Pons (tissue), 1 donor: Measurements from ENCODE around the gene FOXL3.

Experiments used
- DNase-seq: peaks from one replicate; pipeline ENCODE4 v3.0.0-alpha.2; 2016; ENCODE audit warnings: low spot score

The FOXL3 gene

DNA sequence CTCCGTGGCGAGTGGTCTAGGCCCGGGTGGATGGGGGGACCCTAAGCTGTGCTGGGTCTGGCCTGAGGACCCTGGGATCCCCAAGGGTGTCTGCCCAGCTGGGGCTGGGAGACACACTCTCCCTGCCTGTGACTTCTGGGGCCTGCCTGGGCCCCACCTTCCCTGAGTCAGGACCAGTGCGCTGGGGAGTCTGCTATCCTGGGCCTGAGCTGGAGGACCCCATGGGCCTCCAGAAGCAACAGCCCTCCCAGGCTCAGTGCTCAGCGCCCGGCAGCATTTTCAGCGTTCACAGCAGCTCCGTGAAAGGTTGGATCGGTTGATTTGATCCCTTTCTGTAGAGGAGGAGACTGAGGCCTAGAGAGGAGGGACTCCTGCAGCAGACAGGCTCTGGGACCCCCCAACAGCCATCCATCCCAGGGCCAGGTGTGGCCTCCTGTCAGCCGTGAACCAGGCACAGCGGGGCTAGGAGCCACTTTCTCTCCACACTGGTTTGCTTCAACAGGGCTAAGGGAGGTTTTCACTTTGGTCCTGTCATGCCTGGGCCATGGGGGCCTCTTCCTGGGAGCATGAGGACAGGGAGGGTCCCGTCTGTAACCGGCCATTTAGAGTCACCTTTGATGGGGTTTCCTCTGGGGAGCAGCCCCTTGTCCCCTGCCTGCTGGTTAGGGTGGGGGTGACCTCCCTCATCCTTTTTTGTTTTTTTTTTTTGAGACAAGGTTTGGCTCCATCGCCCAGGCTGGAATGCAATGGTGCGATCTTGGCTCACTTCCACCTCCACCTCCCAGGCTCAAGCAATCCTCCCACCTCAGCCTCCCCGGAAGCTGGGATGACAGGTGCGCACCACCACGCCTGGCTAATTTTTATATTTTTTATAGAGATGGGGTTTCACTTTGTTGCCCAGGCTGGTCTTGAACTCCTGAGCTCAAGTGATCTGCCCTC is 12.4 kb downstream of the FOXL3 start:
- no peak for DNase-seq

GRCh38 chr7:303425-303824 is 13.5 kb downstream of the FOXL3 start:
- DNase-seq = no peak

DNA sequence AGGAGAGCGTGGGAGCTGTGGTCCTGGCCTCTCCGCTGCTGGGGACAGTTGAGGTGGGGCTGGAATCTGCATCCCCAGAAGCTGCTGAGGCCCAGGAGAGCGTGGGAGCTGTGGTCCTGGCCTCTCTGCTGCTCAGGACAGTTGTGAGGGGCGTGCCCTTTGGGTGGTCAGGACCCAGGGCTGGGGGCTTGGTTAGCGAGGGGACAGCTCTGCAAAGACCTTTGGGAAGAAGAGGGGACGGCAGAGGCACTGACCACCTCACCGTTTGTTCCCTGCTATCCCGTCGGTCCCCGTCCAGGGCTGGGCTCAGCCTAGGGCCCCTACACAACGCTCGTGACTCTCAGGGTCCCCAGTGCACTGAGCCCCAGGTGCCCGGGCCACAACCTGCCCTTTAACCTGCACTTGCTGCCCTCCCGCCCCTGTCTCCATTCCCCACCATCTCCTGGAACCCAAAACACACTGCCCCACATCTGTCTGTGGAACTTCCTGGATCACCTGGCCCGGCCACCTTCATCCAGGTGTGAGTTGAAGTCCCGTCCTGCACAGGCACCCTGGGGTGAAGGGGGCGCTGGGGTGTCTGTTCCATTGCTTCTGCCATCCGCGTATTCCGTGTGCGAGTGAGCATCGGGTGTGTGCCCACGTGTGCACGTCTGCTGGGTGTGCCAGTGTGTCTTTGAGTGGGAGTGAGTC is 14.1 kb downstream of the FOXL3 start:
- no peak for DNase-seq

- DNase-seq = no peak
Measured at GRCh38 chr7:304574-305409, 14.8 kb downstream of the FOXL3 start.

DNA sequence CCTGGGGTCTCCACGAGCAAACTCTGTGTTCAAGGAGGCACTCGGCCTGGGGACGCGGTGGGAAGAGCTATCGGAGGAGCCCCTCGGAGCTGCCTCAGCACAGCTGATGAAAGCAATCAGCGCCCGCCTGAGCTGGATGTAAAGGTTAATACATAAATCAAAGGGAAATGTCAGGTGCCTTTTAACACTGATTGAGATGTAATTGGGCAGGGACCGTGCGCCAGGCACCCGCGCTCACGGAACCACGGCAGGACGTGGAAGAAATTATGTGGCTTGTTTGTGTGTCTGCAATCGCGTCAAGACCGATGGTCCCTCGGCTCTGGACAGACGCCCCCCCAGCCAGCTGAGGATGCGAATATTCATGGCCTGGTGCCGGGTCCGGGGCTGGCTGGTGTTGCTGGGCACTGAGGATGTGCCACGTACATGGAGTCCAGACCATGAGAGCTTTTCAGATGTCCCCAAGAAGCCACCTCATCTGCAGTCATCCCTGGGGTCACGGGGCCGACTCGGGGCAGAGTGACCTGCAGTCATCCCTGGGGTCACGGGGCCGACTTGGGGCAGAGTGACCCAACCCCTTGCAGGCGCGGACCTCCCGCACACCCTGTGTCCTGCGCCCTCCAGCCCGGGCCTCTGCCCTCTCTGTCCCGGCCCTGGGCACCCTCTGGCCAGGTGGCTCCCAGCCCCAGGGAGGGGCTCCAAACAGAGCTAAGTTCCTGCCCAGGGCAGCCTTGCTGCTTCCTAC is 15.6 kb downstream of the FOXL3 start:
- no peak for DNase-seq

GRCh38 chr7:307970-308369 is 18.0 kb downstream of the FOXL3 start:
- no peak for DNase-seq

- DNase-seq = no peak
Measured at GRCh38 chr7:309586-310228, 19.7 kb downstream of the FOXL3 start.

- DNase-seq = no peak
Measured at GRCh38 chr7:311131-311680, 21.2 kb downstream of the FOXL3 start.

DNA sequence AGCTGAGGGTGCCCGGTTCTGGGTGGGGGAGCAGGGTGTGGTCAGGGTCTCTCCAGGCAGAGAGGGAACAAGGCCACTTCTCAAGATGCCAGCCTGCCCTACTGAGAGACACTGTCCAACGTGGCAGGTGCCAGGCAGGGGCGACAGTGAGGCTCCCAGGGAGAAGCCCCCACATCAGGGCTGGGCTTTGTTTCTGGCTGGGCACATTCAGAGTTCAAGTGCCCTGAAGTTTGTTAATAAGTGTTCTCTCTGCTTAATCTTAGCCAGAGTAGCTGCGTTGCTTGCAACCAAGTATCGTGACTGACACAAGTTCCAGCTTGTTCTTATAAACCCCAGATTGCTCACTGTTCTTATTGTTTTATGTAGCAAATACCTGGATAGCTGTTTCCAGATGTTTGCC is 21.8 kb downstream of the FOXL3 start:
- DNase-seq = no peak

DNA sequence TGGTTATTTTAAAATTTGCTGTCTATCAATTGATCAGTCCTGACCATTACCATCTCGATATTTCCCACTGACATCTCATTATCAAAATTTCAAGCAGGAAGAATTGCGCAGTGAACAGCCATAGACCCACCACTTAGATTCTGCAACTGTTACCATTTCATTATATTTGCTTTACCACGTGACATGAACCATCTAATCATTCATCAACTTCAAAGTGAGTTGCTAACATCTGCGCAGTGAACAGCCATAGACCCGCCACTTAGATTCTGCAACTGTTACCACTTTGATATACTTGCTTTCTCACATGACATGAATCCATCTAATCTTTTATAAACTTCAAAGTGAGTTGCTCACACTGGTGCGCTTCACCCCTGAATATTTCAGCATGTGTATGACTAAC is 22.5 kb downstream of the FOXL3 start:
- no peak for DNase-seq

- no peak for DNase-seq
Measured at GRCh38 chr7:314853-315252, 24.9 kb downstream of the FOXL3 start.

DNA sequence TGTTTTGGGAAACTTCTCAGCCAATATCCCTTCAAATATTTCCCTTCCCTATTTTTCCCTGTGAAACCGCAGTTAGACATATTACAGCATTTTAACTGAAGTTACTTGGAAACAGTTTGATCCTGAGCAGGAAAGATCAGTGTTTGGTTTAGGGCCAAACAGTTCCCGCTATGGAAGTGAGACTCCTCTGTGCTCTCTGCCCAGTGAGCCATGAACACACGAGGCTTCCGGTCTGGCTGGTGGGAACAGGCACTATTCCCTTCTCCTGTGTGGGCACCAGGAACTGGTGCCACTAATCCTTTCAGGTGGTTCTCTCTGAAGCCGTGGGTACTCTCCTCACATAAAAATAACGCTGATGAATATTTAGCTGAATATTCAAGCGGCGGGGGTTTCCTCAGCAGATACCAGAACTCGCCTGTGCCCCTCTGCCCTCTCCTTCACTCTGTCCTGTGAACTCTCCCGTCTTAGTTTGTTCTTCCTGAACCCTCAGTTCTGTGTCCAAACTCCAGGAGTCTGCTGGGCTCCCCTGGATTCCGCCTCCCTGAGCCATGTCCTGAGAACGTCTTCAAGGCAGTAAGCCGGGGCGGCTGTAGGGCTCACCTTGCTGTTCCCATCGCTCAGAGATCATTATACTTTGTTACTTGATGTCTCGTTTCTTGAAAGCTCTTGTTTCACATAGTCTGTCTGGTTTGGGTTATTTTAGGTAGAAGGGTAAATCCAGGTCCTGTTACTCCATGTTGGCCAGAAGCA is 25.7 kb downstream of the FOXL3 start:
- no peak for DNase-seq

GRCh38 chr7:317643-318405 is 27.9 kb downstream of the FOXL3 start:
- DNase-seq = no peak

GRCh38 chr7:318476-318875 is 28.5 kb downstream of the FOXL3 start:
- DNase-seq = no peak

GRCh38 chr7:318878-319661 is 29.1 kb downstream of the FOXL3 start:
- no peak for DNase-seq

- DNase-seq = no peak
Measured at GRCh38 chr7:320297-320696, 30.3 kb downstream of the FOXL3 start.

- DNase-seq = peak; percentile 14
Measured at GRCh38 chr7:322111-322671, 32.2 kb downstream of the FOXL3 start.

GRCh38 chr7:322708-323111 is 32.7 kb downstream of the FOXL3 start:
- no peak for DNase-seq
